Fibroblast of lung (primary cell): ENCODE data around the gene OXCT1. TPM values are rescaled to one million over a fixed set of nuclear protein-coding genes. Genes with fewer than 3 reads are reported as not detected.
A peak's percentile ranks its signal among the peaks of the same experiment; 100 is the strongest.
"Not testable (repeated sequence)": the region's sequence is repeated elsewhere in the genome, so short reads cannot be mapped to it uniquely, and the experiment has no call there.

Experiments used
- DNase-seq, 2 donors: peaks; one replicate each; pipeline versions ENCODE4 v3.0.0 to v3.0.0-alpha.2; 2010; ENCODE audit warnings: low read depth in 2 of 2
- H2AFZ ChIP-seq: 2 replicates; pipeline ENCODE4 v1.5.1; 2012; ENCODE audit warnings: low read length, control low read depth, inconsistent platforms
- H3K27ac ChIP-seq: 2 replicates; pipeline ENCODE4 v1.5.1; 2011; ENCODE audit warnings: low read length, control low read depth; ENCODE audit not compliant: insufficient read depth
- H3K27me3 ChIP-seq: 2 replicates; pipeline ENCODE4 v1.5.1; 2011; ENCODE audit warnings: mild to moderate bottlenecking, low read length; ENCODE audit not compliant: control insufficient read depth, insufficient read depth
- H3K36me3 ChIP-seq: 2 replicates; pipeline ENCODE4 v1.5.1; 2011; ENCODE audit warnings: low read length; ENCODE audit not compliant: control insufficient read depth, insufficient read depth
- H3K4me1 ChIP-seq: 2 replicates; pipeline ENCODE4 v1.5.1; 2011; ENCODE audit warnings: low read length; ENCODE audit not compliant: control insufficient read depth, insufficient read depth; ENCODE audit errors: extremely low read depth
- H3K4me2 ChIP-seq: 2 replicates; pipeline ENCODE4 v1.5.1; 2011; ENCODE audit warnings: low read length, control low read depth; ENCODE audit not compliant: insufficient read depth; ENCODE audit errors: extremely low read depth
- H3K4me3 ChIP-seq, 4 experiments: fragments of 200-600 bp in 1 of 4; sonication (generic) in 1 of 4; replicated peaks in 1 of 4; 2 replicates each; pipeline ENCODE4 v1.5.1; 2011 to 2016; ENCODE audit warnings: low read length in 4 of 4, low read depth in 3 of 4, mild to moderate bottlenecking in 3 of 4, control low read depth in 2 of 4, inconsistent platforms in 1 of 4, mixed read lengths in 1 of 4; ENCODE audit not compliant: insufficient read depth in 1 of 4; ENCODE audit errors: control extremely low read depth in 1 of 4
- H3K79me2 ChIP-seq: 2 replicates; pipeline ENCODE4 v1.5.1; 2012; ENCODE audit warnings: mild to moderate bottlenecking, low read length, inconsistent platforms; ENCODE audit not compliant: control insufficient read depth, insufficient read depth
- H3K9ac ChIP-seq: 2 replicates; pipeline ENCODE4 v1.5.1; 2011; ENCODE audit warnings: mild to moderate bottlenecking, low read length, control low read depth; ENCODE audit not compliant: insufficient read depth
- H3K9me3 ChIP-seq: 2 replicates; pipeline ENCODE4 v1.5.1; 2012; ENCODE audit warnings: low read depth, low read length; ENCODE audit not compliant: control insufficient read depth, insufficient read depth
- H4K20me1 ChIP-seq: 2 replicates; pipeline ENCODE4 v1.5.1; 2011; ENCODE audit warnings: low read length; ENCODE audit not compliant: control insufficient read depth, insufficient read depth; ENCODE audit errors: extremely low read depth
- EZH2 ChIP-seq: IDR thresholded peaks from 2 replicates; pipeline ENCODE4 v1.5.1; 2012; ENCODE audit warnings: low read length, control low read depth, mild to moderate bottlenecking; ENCODE audit errors: missing control alignments
- polyA plus RNA-seq, 2 donors: library from polyadenylated mRNA; depleted of rRNA in 1 of 2; stranded (reverse) in 1 of 2; unstranded in 1 of 2; fragments of >200 nt; gene quantifications; 2 replicates each; pipeline ENCODE4 v1.2.1, GENCODE V29; 2011 to 2012; ENCODE audit warnings: missing spikeins in 1 of 2
- total RNA-seq: library from RNA; depleted of rRNA; stranded (reverse); fragments of >200 nt; gene quantifications from 2 replicates; pipeline ENCODE4 v1.2.1, GENCODE V29; 2014
- TF ChIP-seq, protein P1 (sequence below), 2 donors: IDR thresholded peaks in 1 of 2; conservative IDR thresholded peaks in 1 of 2; 1 replicate in 1 of 2; 2 replicates in 1 of 2; pipeline ENCODE4 v1.5.1; 2011 to 2012; ENCODE audit warnings: low read length in 2 of 2, control low read depth in 1 of 2, inconsistent platforms in 1 of 2, low read depth in 1 of 2, mild to moderate bottlenecking in 1 of 2

Gene OXCT1
- total and polyA plus RNA-seq, 2 donors (not counting 1 experiment from before 2014, with no cell fraction given) = 35.7 to 56.3 TPM

- no peaks in the 10 kb centered on the region for H3K9me3 ChIP-seq
- no peak overlapping the region for H3K4me3 ChIP-seq
- no peak overlapping the region for H3K27ac ChIP-seq
- no peaks in the 10 kb centered on the region for H3K27me3 ChIP-seq
- no peak overlapping the region for H2AFZ ChIP-seq
- no peak overlapping the region for H3K4me2 ChIP-seq
- DNase-seq = peak; percentile 68 to 74
- H4K20me1 ChIP-seq = no peaks in the 10 kb centered on the region
- H3K36me3 ChIP-seq = no peaks in the 10 kb centered on the region
- H3K4me1 ChIP-seq = no peaks in the 10 kb centered on the region
- TF ChIP-seq EZH2 = no peak
- TF ChIP-seq, protein P1, sequence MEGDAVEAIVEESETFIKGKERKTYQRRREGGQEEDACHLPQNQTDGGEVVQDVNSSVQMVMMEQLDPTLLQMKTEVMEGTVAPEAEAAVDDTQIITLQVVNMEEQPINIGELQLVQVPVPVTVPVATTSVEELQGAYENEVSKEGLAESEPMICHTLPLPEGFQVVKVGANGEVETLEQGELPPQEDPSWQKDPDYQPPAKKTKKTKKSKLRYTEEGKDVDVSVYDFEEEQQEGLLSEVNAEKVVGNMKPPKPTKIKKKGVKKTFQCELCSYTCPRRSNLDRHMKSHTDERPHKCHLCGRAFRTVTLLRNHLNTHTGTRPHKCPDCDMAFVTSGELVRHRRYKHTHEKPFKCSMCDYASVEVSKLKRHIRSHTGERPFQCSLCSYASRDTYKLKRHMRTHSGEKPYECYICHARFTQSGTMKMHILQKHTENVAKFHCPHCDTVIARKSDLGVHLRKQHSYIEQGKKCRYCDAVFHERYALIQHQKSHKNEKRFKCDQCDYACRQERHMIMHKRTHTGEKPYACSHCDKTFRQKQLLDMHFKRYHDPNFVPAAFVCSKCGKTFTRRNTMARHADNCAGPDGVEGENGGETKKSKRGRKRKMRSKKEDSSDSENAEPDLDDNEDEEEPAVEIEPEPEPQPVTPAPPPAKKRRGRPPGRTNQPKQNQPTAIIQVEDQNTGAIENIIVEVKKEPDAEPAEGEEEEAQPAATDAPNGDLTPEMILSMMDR (conservative IDR thresholded peaks at IDR 0.05 in 1 of 2, IDR thresholded peaks at IDR 0.05 in 1 of 2; ENCODE audit: low read depth in 1 of 2, low read length in 2 of 2) = no peak
- no peak overlapping the region for H3K9ac ChIP-seq
- H3K79me2 ChIP-seq = no peaks in the 10 kb centered on the region
Measured at GRCh38 chr5:41747301-41747700, 122.9 kb downstream of the OXCT1 start.

DNA sequence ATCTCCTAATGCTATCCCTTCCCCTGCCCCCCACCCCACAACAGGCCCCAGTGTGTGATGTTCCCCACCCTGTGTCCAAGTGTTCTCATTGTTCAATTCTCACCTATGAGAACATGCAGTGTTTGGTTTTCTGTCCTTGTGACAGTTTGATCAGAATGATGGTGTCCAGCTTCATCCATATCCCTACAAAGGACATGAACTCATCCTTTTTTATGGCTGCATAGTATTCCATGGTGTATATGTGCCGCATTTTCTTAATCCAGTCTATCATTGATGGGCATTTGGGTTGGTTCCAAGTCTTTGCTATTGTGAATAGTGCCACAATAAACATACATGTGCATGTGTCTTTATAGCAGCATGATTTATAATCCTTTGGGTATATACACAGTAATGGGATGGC lies 127.6 kb downstream of the OXCT1 start:
- H3K36me3 ChIP-seq, DNase-seq, H3K27ac ChIP-seq: not testable (repeated sequence)

DNA sequence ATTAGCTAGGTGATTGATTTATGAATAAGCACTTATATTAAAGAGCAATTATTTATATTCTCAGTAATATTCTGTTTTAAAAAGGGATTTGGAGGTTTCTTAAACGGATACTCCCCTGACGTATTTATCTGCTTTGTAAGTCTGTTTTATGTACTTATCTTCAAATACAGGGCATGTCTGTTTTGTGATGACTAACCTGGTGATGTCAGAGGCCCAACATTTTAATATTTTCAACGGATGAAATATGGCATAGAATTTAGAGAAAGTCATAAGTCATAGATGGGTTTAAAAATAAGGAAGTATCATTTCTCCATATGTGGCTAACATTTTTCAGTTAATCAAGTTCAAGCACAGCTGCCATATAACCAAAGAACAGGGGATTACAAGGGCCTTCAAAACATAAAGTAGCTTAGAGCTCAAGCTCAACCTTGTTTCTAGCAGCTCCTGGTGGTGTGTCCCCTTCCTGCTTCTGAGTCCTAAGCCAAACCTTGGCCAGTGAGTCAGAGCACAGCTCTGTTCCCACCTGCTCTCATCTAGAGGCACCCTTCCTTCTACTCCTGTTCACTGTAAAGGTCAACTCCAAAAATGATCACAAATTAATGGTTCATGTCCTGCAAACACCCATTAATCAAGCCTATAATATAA lies 131.4 kb downstream of the OXCT1 start:
- Histone ChIP-seq H3K4me1 (no peaks in the 10 kb centered on the region), H3K9me3 (no peaks in the 10 kb centered on the region), H3K36me3 (peaks cover 3% of the 10 kb centered on the region), H3K27ac (no peak overlapping the region), H3K4me3 (no peak overlapping the region), H4K20me1 (no peaks in the 10 kb centered on the region), H3K4me2 (no peak overlapping the region), H2AFZ (no peak overlapping the region), H3K27me3 (no peaks in the 10 kb centered on the region), H3K79me2 (no peaks in the 10 kb centered on the region), H3K9ac (no peak overlapping the region)
- no peak for DNase-seq
- TF ChIP-seq EZH2 = no peak
- TF ChIP-seq, protein P1 (conservative IDR thresholded peaks at IDR 0.05 in 1 of 2, IDR thresholded peaks at IDR 0.05 in 1 of 2; ENCODE audit: low read depth in 1 of 2, low read length in 2 of 2) = no peak

More for the DNA sequence above, 127.6 kb downstream of the OXCT1 start:
- H3K4me2 ChIP-seq, H3K9me3 ChIP-seq, H3K4me3 ChIP-seq, H3K4me1 ChIP-seq, H3K27me3 ChIP-seq, H2AFZ ChIP-seq, H4K20me1 ChIP-seq, H3K79me2 ChIP-seq, H3K9ac ChIP-seq: not testable (repeated sequence)
